PC-9 (cell line): Measurements from ENCODE around the gene CMSS1. TPM values are rescaled to one million over a fixed set of nuclear protein-coding genes. Genes with fewer than 3 reads are reported as not detected.

Source experiments
- BruUV-seq: library from RNA; stranded (reverse); fragments of 400-500 nt; replicated peaks from 2 replicates; lab custom pipeline; 2021; lab: Mats Ljungman, UMichigan
- CTCF ChIA-PET: fragments of 300-600 bp; sonication (Branson Sonifier 250); formaldehyde crosslinking; loops from one replicate; lab custom pipeline; 2022; ENCODE audit warnings: antibody characterized with exemption; lab: Charles Lee
- POLR2A ChIA-PET: fragments of 300-600 bp; sonication (Branson Sonifier 250); formaldehyde crosslinking; loops from one replicate; lab custom pipeline; 2022; ENCODE audit warnings: antibody characterized with exemption; ENCODE audit not compliant: unreplicated experiment; lab: Charles Lee
- DNase-seq, 2 experiments: peaks; one replicate each; pipeline versions ENCODE4 v3.0.0 to v3.0.0-alpha.2; 2015 to 2022; ENCODE audit warnings: mixed read lengths in 1 of 2
- H2AFZ ChIP-seq: fragments of 200-600 bp; sonication (generic); 2 replicates; pipeline ENCODE4 v1.8.1; 2017; ENCODE audit warnings: antibody characterized with exemption
- H3F3A ChIP-seq: fragments of 200-600 bp; sonication (generic); 2 replicates; pipeline ENCODE4 v1.8.1; 2017; ENCODE audit warnings: antibody characterized with exemption, mild to moderate bottlenecking, low read depth; ENCODE audit not compliant: insufficient read depth
- H3K27ac ChIP-seq: fragments of 200-600 bp; sonication (generic); 2 replicates; pipeline ENCODE4 v1.6.1; 2016; ENCODE audit warnings: mixed run types
- H3K27me3 ChIP-seq: fragments of 200-600 bp; sonication (generic); 2 replicates; pipeline ENCODE4 v1.6.1; 2016; ENCODE audit warnings: low read depth, mixed run types; ENCODE audit not compliant: insufficient read depth
- H3K36me3 ChIP-seq: fragments of 200-600 bp; sonication (generic); 2 replicates; pipeline ENCODE4 v1.6.1; 2016; ENCODE audit warnings: low read depth, mixed run types
- H3K4me1 ChIP-seq: fragments of 200-600 bp; sonication (generic); replicated peaks from 2 replicates; pipeline ENCODE4 v1.6.1; 2016; ENCODE audit warnings: mixed run types; ENCODE audit not compliant: insufficient read depth
- H3K4me2 ChIP-seq: fragments of 200-600 bp; sonication (generic); 2 replicates; pipeline ENCODE4 v1.6.1; 2017; ENCODE audit warnings: mixed run types
- H3K4me3 ChIP-seq: fragments of 200-600 bp; sonication (generic); 2 replicates; pipeline ENCODE4 v1.6.1; 2016; ENCODE audit warnings: mixed run types
- H3K79me2 ChIP-seq: fragments of 200-600 bp; sonication (generic); 2 replicates; pipeline ENCODE4 v1.6.1; 2017; ENCODE audit warnings: low read depth, mixed run types
- H3K9me2 ChIP-seq: fragments of 200-600 bp; sonication (generic); 2 replicates; pipeline ENCODE4 v1.8.1; 2017; ENCODE audit warnings: mild to moderate bottlenecking; ENCODE audit not compliant: insufficient read depth
- H3K9me3 ChIP-seq: fragments of 200-600 bp; sonication (generic); 2 replicates; pipeline ENCODE4 v1.8.1; 2016; ENCODE audit warnings: low read depth; ENCODE audit not compliant: insufficient read depth
- H4K20me1 ChIP-seq: fragments of 200-600 bp; sonication (generic); 2 replicates; pipeline ENCODE4 v1.8.1; 2017; ENCODE audit not compliant: insufficient read depth
- CTCF ChIP-seq: fragments of 200-600 bp; sonication (generic); conservative IDR thresholded peaks from 2 replicates; pipeline ENCODE4 v1.6.1; 2017; ENCODE audit warnings: mixed run types, antibody characterized with exemption, mild to moderate bottlenecking, moderate library complexity
- EZH2 ChIP-seq: fragments of 200-600 bp; sonication (generic); IDR thresholded peaks from 2 replicates; pipeline ENCODE4 v1.8.0; 2017; ENCODE audit warnings: antibody characterized with exemption, low read depth
- intact Hi-C: fragments of 100-400 bp; cut with micrococcal nuclease; formaldehyde crosslinking; loops from one replicate; pipeline ENCODE4 v1.10.0; 2022; ENCODE audit not compliant: unreplicated experiment
- total RNA-seq: library from RNA; stranded (reverse); gene quantifications from 2 replicates; pipeline ENCODE4 v1.2.3, GENCODE V29; 2021

Gene CMSS1
- total RNA-seq, 1 experiment from 2014 or later = 98.9 TPM

GRCh38 chr3:99780749-99781148, 36.9 kb upstream of the CMSS1 start:
- Histone ChIP-seq H3K4me3 (no peak overlapping the region), H2AFZ (no peak overlapping the region), H3K4me2 (no peak overlapping the region), H3K27me3 (no peaks in the 10 kb centered on the region), H3K27ac (no peak overlapping the region), H3K9me3 (no peaks in the 10 kb centered on the region), H3K36me3 (no peaks in the 10 kb centered on the region), H3K9me2 (no peaks in the 10 kb centered on the region), H3K4me1 (peaks cover 8% of the 10 kb centered on the region), H4K20me1 (no peaks in the 10 kb centered on the region), H3K79me2 (no peaks in the 10 kb centered on the region), H3F3A (no peaks in the 10 kb centered on the region)
- ChIA-PET POLR2A (no interaction called here), CTCF (interaction anchor here (0.6 kb wide), 1 partner anchor 43 kb away, joined by 9 read pairs; no protein-coding TSS in a partner anchor)
- no peak for DNase-seq
- TF ChIP-seq EZH2 = no peak
- no peak for TF ChIP-seq CTCF
- BruUV-seq = no TSS peak
- intact Hi-C loops = loop anchor here (10.0 kb wide), 2 partner anchors 666 to 1176 kb away; no protein-coding TSS in a partner anchor

- H3K4me3 ChIP-seq = no peak overlapping the region
- no TSS peak for BruUV-seq
- no peak overlapping the region for H3K4me2 ChIP-seq
- no peaks in the 10 kb centered on the region for H3K9me2 ChIP-seq
- DNase-seq = no peak
- H3F3A ChIP-seq = no peaks in the 10 kb centered on the region
- peaks cover 6% of the 10 kb centered on the region for H3K4me1 ChIP-seq
- H3K9me3 ChIP-seq = no peaks in the 10 kb centered on the region
- TF ChIP-seq CTCF (no peak), EZH2 (no peak)
- no peaks in the 10 kb centered on the region for H3K27me3 ChIP-seq
- POLR2A ChIA-PET = interaction anchor here (0.5 kb wide), 1 partner anchor 75 kb away, joined by 8 read pairs; no protein-coding TSS in a partner anchor
- H3K79me2 ChIP-seq = no peaks in the 10 kb centered on the region
- no peaks in the 10 kb centered on the region for H4K20me1 ChIP-seq
- CTCF ChIA-PET = no interaction called here
- H3K27ac ChIP-seq = no peak overlapping the region
- H3K36me3 ChIP-seq = no peaks in the 10 kb centered on the region
- no peak overlapping the region for H2AFZ ChIP-seq
- intact Hi-C loops = loop anchor here (10.0 kb wide), 2 partner anchors 667 to 1177 kb away; no protein-coding TSS in a partner anchor
These were observed 35.9 kb upstream of the CMSS1 start for GRCh38 chr3:99781761-99782160.

- CTCF ChIA-PET = interaction anchor here (0.6 kb wide), 1 partner anchor 626 kb away, joined by 5 read pairs; no protein-coding TSS in a partner anchor
These were observed 34.6 kb upstream of the CMSS1 start for GRCh38 chr3:99783011-99783573.

More at GRCh38 chr3:99783011-99783573, 34.6 kb upstream of the CMSS1 start:
- no TSS peak for BruUV-seq
- no peaks in the 10 kb centered on the region for H3K4me1 ChIP-seq
- H3F3A ChIP-seq = no peaks in the 10 kb centered on the region
- intact Hi-C loops = loop anchor here (10.0 kb wide), 2 partner anchors 668 to 1178 kb away; no protein-coding TSS in a partner anchor
- no peak overlapping the region for H3K4me3 ChIP-seq
- H3K27me3 ChIP-seq = no peaks in the 10 kb centered on the region
- no peak for DNase-seq
- no peak overlapping the region for H3K27ac ChIP-seq
- TF ChIP-seq CTCF (no peak), EZH2 (no peak)
- H3K4me2 ChIP-seq = no peak overlapping the region
- H4K20me1 ChIP-seq = no peaks in the 10 kb centered on the region
- H3K79me2 ChIP-seq = no peaks in the 10 kb centered on the region
- H2AFZ ChIP-seq = no peak overlapping the region
- no peaks in the 10 kb centered on the region for H3K9me2 ChIP-seq
- H3K9me3 ChIP-seq = no peaks in the 10 kb centered on the region
- no peaks in the 10 kb centered on the region for H3K36me3 ChIP-seq
- POLR2A ChIA-PET = no interaction called here
